IPS-18c (cell line): ENCODE results near the gene RAD9A.

Source experiments
- H3K4me3 ChIP-seq: 2 replicates; pipeline ENCODE4 v1.7.0; 2013; ENCODE audit warnings: low read depth, mild to moderate bottlenecking, low read length, moderate library complexity; ENCODE audit not compliant: insufficient read depth
- H3K9me3 ChIP-seq: one replicate; pipeline ENCODE4 v1.6.1; 2013; ENCODE audit warnings: mild to moderate bottlenecking, low read length, moderate library complexity; ENCODE audit not compliant: control insufficient read depth, insufficient read depth

The RAD9A gene

GRCh38 chr11:67355794-67356386 lies 35.9 kb upstream of the RAD9A start:
- Histone ChIP-seq H3K4me3 (no peak overlapping the region), H3K9me3 (no peaks in the 10 kb centered on the region)

GRCh38 chr11:67356387-67356863 lies 35.4 kb upstream of the RAD9A start:
- H3K4me3 ChIP-seq: no peak overlapping the region

GRCh38 chr11:67356864-67357561 lies 34.8 kb upstream of the RAD9A start:
- no peak overlapping the region for H3K4me3 ChIP-seq
- H3K9me3 ChIP-seq: no peaks in the 10 kb centered on the region

More at GRCh38 chr11:67356387-67356863, 35.4 kb upstream of the RAD9A start:
- H3K9me3 ChIP-seq: no peaks in the 10 kb centered on the region

- H3K4me3 ChIP-seq: no peak overlapping the region
- no peaks in the 10 kb centered on the region for H3K9me3 ChIP-seq
Measured at GRCh38 chr11:67357831-67358670, 33.7 kb upstream of the RAD9A start.

- no peaks in the 10 kb centered on the region for H3K9me3 ChIP-seq
- H3K4me3 ChIP-seq: no peak overlapping the region
Measured at GRCh38 chr11:67364169-67364568, 27.6 kb upstream of the RAD9A start.

- H3K9me3 ChIP-seq: no peaks in the 10 kb centered on the region
- H3K4me3 ChIP-seq: no peak overlapping the region
Measured at GRCh38 chr11:67364783-67365722, 26.7 kb upstream of the RAD9A start.

- no peaks in the 10 kb centered on the region for H3K9me3 ChIP-seq
- no peak overlapping the region for H3K4me3 ChIP-seq
Measured at GRCh38 chr11:67365736-67366444, 25.9 kb upstream of the RAD9A start.

GRCh38 chr11:67366546-67366945 lies 25.2 kb upstream of the RAD9A start:
- Histone ChIP-seq H3K4me3 (no peak overlapping the region), H3K9me3 (no peaks in the 10 kb centered on the region)

GRCh38 chr11:67366961-67367760 lies 24.6 kb upstream of the RAD9A start:
- Histone ChIP-seq H3K4me3 (no peak overlapping the region), H3K9me3 (no peaks in the 10 kb centered on the region)

GRCh38 chr11:67367761-67368227 lies 24.0 kb upstream of the RAD9A start:
- Histone ChIP-seq H3K9me3 (no peaks in the 10 kb centered on the region), H3K4me3 (no peak overlapping the region)

GRCh38 chr11:67368621-67369020 lies 23.2 kb upstream of the RAD9A start:
- Histone ChIP-seq H3K9me3 (no peaks in the 10 kb centered on the region), H3K4me3 (no peak overlapping the region)

GRCh38 chr11:67369275-67369674 lies 22.5 kb upstream of the RAD9A start:
- Histone ChIP-seq H3K9me3 (no peaks in the 10 kb centered on the region), H3K4me3 (no peak overlapping the region)

GRCh38 chr11:67369801-67370284 lies 21.9 kb upstream of the RAD9A start:
- no peak overlapping the region for H3K4me3 ChIP-seq
- H3K9me3 ChIP-seq: no peaks in the 10 kb centered on the region

- Histone ChIP-seq H3K4me3 (no peak overlapping the region; the same call in 1 of the 2 replicates), H3K9me3 (no peaks in the 10 kb centered on the region)
Measured at GRCh38 chr11:67370351-67371076, 21.3 kb upstream of the RAD9A start.
